CD4-positive, alpha-beta memory T cell (primary cell): ENCODE data around the gene NXT1. TPM values are rescaled to one million over a fixed set of nuclear protein-coding genes. Genes with fewer than 3 reads are reported as not detected.
A peak's percentile ranks its signal among the peaks of the same experiment; 100 is the strongest.
"Not testable (repeated sequence)": the region's sequence is repeated elsewhere in the genome, so short reads cannot be mapped to it uniquely, and the experiment has no call there.

Experiments used
- CTCF ChIA-PET: fragments of 350-600 bp; sonication (Branson Sonifier 250); formaldehyde crosslinking; loops from one replicate; lab custom pipeline; 2021; ENCODE audit warnings: inconsistent platforms; ENCODE audit not compliant: partially characterized antibody; lab: Charles Lee
- POLR2A ChIA-PET: fragments of 350-600 bp; sonication (Branson Sonifier 250); formaldehyde crosslinking; loops from one replicate; lab custom pipeline; 2021; ENCODE audit not compliant: partially characterized antibody; lab: Charles Lee
- DNase-seq, 5 donors: peaks; one replicate each; pipeline versions ENCODE4 v3.0.0 to v3.0.0-alpha.2; 2020 to 2022; ENCODE audit warnings: mixed read lengths in 1 of 5
- H3K27ac ChIP-seq: one replicate; pipeline ENCODE4 v1.7.0; 2013; ENCODE audit warnings: low read depth, low read length
- H3K27me3 ChIP-seq: 2 replicates; pipeline ENCODE4 v1.7.0; 2013; ENCODE audit warnings: mild to moderate bottlenecking, low read length, moderate library complexity; ENCODE audit not compliant: insufficient read depth
- H3K36me3 ChIP-seq: 2 replicates; pipeline ENCODE4 v1.7.0; 2013; ENCODE audit warnings: mild to moderate bottlenecking, low read length, moderate library complexity; ENCODE audit not compliant: insufficient read depth
- H3K4me1 ChIP-seq: 2 replicates; pipeline ENCODE4 v1.7.0; 2013; ENCODE audit warnings: mild to moderate bottlenecking, low read length, moderate library complexity; ENCODE audit not compliant: insufficient read depth
- H3K4me3 ChIP-seq, 2 donors: one replicate each; pipeline ENCODE4 v1.7.0; 2013; ENCODE audit warnings: low read length in 2 of 2, mild to moderate bottlenecking in 1 of 2
- H3K9me3 ChIP-seq, 2 donors: one replicate each; pipeline ENCODE4 v1.7.0; 2013; ENCODE audit warnings: low read length in 2 of 2, control low read depth in 1 of 2; ENCODE audit not compliant: control insufficient read depth in 1 of 2
- H3K27ac Mint-ChIP-seq, 7 donors: one replicate each; pipeline ENCODE4 v1.8.0; 2020 to 2021; ENCODE audit warnings: mixed read lengths in 7 of 7, mild to moderate bottlenecking in 6 of 7, inconsistent platforms in 3 of 7, moderate library complexity in 3 of 7
- H3K27me3 Mint-ChIP-seq, 2 donors: one replicate each; pipeline ENCODE4 v1.8.0; 2020 to 2021; ENCODE audit warnings: mixed read lengths in 2 of 2
- H3K36me3 Mint-ChIP-seq, 2 donors: one replicate each; pipeline ENCODE4 v1.8.0; 2020 to 2021; ENCODE audit warnings: mixed read lengths in 2 of 2, inconsistent platforms in 1 of 2, mild to moderate bottlenecking in 1 of 2
- H3K4me1 Mint-ChIP-seq, 4 donors: one replicate each; pipeline ENCODE4 v1.8.0; 2020 to 2021; ENCODE audit warnings: mixed read lengths in 4 of 4, mild to moderate bottlenecking in 1 of 4
- H3K4me3 Mint-ChIP-seq, 8 donors: one replicate each; pipeline ENCODE4 v1.8.0; 2020 to 2021; ENCODE audit warnings: mixed read lengths in 8 of 8, mild to moderate bottlenecking in 7 of 8, moderate library complexity in 6 of 8, inconsistent platforms in 3 of 8
- H3K9me3 Mint-ChIP-seq, 8 donors: one replicate each; pipeline ENCODE4 v1.8.0; 2020 to 2021; ENCODE audit warnings: mixed read lengths in 8 of 8, mild to moderate bottlenecking in 5 of 8, inconsistent platforms in 3 of 8, moderate library complexity in 1 of 8
- intact Hi-C: fragments of 100-400 bp; cut with micrococcal nuclease; formaldehyde crosslinking; loops from one replicate; pipeline ENCODE4 v1.15.1; 2023
- polyA plus RNA-seq, 2 donors: library from polyadenylated mRNA; unstranded; fragments of 300-500 nt; fragmentation: Illumina TruSeq; gene quantifications; one replicate each; pipeline ENCODE4 v1.2.3, GENCODE V29; 2021
- total RNA-seq, 2 experiments: library from RNA; stranded (reverse); gene quantifications; one replicate each; pipeline ENCODE4 v1.2.3, GENCODE V29; 2021

The NXT1 gene
- total and polyA plus RNA-seq, 4 experiments from 2014 or later, result 21.5 to 102 (median 41.7) TPM

DNA sequence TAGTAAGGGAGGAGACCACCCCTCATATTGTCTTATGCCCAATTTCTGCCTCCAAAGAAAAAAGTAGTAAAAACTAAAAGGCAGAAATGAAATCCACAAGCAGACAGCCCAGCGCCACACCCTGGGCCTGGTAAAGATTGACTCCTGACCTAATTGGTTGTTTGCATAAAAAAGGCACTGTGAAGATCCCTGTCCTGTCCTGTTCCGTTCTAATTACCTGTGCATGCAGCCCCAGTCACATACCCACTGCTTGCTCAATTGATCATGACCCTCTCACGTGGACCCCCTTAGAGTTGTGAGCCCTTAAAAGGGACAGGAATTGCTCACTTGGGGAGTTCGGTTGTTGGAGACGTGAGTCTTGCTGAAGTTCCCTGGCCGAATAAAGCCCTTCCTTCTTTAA, 2.1 kb upstream of the NXT1 start:
- Mint-ChIP-seq H3K4me1 (peaks cover 14 to 38% (median 23%) of the 10 kb centered on the region in 4 donors), H3K27ac (peak overlapping the region; percentile 10 to 100 (median 100)), H3K4me3 (peak overlapping the region in 2 of 8 donors; percentile 26 to 92), H3K36me3 (peaks cover 0 to 15% of the 10 kb centered on the region in 2 donors)
- H3K27me3 ChIP-seq, H3K9me3 ChIP-seq, H3K36me3 ChIP-seq, H3K27me3 Mint-ChIP-seq, DNase-seq, H3K9me3 Mint-ChIP-seq, POLR2A ChIA-PET, H3K4me3 ChIP-seq: not testable (repeated sequence)
- Histone ChIP-seq H3K4me1 (peaks cover 21% of the 10 kb centered on the region), H3K27ac (peak overlapping the region; percentile 100)
- intact Hi-C loops, result loop anchor here (2.0 kb wide), 1 partner anchor 14 kb away; the partner anchor contains the start of gene GZF1
- CTCF ChIA-PET, result interaction anchor here (1.9 to 3.3 kb wide), 6 partner anchors 11 to 259 kb away, joined by 6 to 78 read pairs (median 10); partner anchors contain the start of gene NAPB

DNA sequence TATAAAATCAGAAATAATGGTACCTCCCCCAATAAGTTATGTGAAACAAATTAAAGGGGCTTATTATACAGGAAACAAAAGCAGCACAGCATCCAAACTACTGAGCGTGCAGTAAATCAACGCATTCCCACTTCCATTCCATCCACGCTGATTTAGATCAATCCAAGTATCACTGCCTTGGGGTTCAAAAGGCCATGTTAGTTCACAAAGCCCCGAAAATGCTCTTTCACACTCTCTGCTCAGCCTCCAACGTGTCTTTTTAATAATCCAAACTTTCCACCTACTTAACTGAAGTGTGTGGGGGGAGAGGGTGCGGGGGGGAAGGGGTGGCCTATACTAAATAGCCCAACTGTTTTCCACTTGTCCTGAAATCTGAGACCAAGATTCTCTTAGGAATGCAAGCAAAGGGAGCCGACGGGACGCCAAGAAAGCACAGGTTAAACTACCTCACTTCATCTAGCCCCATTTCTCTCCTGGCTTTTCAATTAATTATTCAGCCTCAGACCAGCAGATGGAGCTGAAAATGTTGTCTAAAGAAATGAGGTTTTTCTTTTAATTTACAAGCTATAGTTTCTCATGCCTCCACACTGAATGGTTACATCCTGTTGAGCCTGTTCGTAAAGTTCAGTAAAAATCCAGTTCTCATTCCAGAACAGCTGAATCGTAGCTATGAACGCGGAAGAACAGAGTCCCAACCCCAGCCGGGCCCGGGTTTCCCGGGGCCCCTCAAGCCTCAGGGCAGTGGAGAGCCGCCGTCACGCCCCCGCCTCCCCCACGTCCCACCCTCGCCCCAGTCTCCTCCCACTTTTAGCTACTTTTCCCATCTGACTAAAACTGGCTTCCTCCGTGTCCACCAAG, 1.0 kb upstream of the NXT1 start:
- peak overlapping the region; percentile 93 to 97 for H3K4me3 ChIP-seq
- ChIA-PET CTCF (interaction anchor here (0.8 to 3.3 kb wide), 20 partner anchors 9 to 658 kb away, joined by 3 to 78 read pairs (median 6); partner anchors contain the start of gene NAPB), POLR2A (interaction anchor here (0.6 to 2.9 kb wide), 9 partner anchors 9 to 1741 kb away, joined by 3 to 128 read pairs (median 4); partner anchors contain the start of genes ACSS1, GZF1 and NAPB)
- H3K27ac Mint-ChIP-seq, result peak overlapping the region; percentile 99 to 100 (median 100)
- H3K9me3 ChIP-seq, result no peaks in the 10 kb centered on the region
- peaks cover 14 to 38% (median 23%) of the 10 kb centered on the region in 4 donors for H3K4me1 Mint-ChIP-seq
- peaks cover 0 to 21% of the 10 kb centered on the region in 2 donors for H3K36me3 Mint-ChIP-seq
- H3K36me3 ChIP-seq, result peaks cover 12% of the 10 kb centered on the region
- peak overlapping the region; percentile 85 to 99 (median 98) for H3K4me3 Mint-ChIP-seq
- no peaks in the 10 kb centered on the region for H3K27me3 ChIP-seq
- H3K4me1 ChIP-seq, result peaks cover 21% of the 10 kb centered on the region
- H3K27me3 Mint-ChIP-seq, result no peaks in the 10 kb centered on the region
- peak in 2 of 5 donors; percentile 82 to 85 for DNase-seq
- H3K27ac ChIP-seq, result peak overlapping the region; percentile 100
- peaks cover 0 to 1% (median 0%) of the 10 kb centered on the region in 8 donors for H3K9me3 Mint-ChIP-seq
- intact Hi-C loops, result loop anchor here (1.0 to 5.0 kb wide), 4 partner anchors 9 to 1643 kb away; partner anchors contain the start of genes APMAP, GZF1 and NAPB

DNA sequence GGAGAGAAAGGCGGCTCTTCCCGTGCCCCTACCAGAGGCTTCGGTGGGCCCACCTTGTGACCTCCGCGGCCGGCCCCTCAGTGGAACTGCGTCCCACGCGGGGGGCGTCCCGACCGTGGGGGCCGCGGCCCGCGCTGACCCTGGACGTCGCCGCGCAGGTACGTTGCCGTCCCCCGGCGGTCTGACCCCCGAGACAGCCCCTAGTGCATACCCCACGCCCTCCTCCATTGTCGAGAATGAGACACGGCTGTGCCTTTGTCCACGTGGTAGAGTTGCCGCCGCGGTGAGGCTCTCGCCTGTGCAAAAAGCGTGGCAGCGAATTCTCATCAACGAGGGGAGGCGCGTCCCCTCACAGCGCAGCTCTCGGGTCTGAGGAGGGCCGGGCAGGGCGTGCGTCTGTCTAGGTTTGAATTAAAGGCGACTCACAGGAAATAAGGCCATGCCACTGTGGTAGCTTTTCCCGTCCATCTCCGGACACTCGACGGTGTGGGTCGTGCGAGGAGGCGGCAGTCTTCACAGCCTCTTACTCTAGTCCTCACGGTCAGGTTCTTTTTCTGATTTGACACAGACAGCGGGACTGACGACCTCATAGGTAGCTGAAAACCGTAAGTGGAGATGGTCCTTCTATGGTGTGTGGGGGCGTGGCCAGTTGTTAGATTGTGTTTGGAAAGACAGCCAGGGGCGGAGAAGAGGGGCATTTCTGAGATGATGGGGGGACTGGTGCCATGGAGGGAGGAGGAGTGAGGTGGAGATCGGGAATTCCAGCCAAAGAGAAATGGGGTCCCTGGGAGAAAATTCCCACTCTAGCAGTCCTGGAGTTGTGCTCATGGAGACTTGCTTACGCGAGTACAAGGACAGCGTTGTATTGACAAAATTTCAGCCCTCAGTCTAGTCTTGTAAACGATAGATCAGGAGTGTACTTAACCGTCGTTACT, 580 bp downstream of the NXT1 start:
- ChIA-PET POLR2A (interaction anchor here (0.7 to 2.9 kb wide), 7 partner anchors 9 to 1794 kb away, joined by 3 to 128 read pairs (median 7); partner anchors contain the start of genes GZF1 and NAPB), CTCF (interaction anchor here (1.7 to 3.3 kb wide), 6 partner anchors 8 to 256 kb away, joined by 10 to 78 read pairs (median 12); partner anchors contain the start of gene NAPB)
- Histone ChIP-seq H3K4me1 (peaks cover 21% of the 10 kb centered on the region), H3K27ac (peak overlapping the region; percentile 100), H3K9me3 (no peaks in the 10 kb centered on the region), H3K27me3 (no peaks in the 10 kb centered on the region), H3K36me3 (peaks cover 19% of the 10 kb centered on the region), H3K4me3 (peak overlapping the region; percentile 68 to 97)
- peaks cover 0 to 1% (median 0%) of the 10 kb centered on the region in 8 donors for H3K9me3 Mint-ChIP-seq
- DNase-seq, result peak; percentile 54 to 84 (median 61)
- H3K4me1 Mint-ChIP-seq, result peaks cover 15 to 38% (median 23%) of the 10 kb centered on the region in 4 donors
- H3K36me3 Mint-ChIP-seq, result peaks cover 0 to 30% of the 10 kb centered on the region in 2 donors
- no peaks in the 10 kb centered on the region for H3K27me3 Mint-ChIP-seq
- intact Hi-C loops, result loop anchor here (1.0 to 5.0 kb wide), 3 partner anchors 7 to 1641 kb away; partner anchors contain the start of genes APMAP and NAPB
- peak overlapping the region; percentile 93 to 100 (median 99) for H3K27ac Mint-ChIP-seq
- H3K4me3 Mint-ChIP-seq, result peak overlapping the region; percentile 85 to 99 (median 98)

DNA sequence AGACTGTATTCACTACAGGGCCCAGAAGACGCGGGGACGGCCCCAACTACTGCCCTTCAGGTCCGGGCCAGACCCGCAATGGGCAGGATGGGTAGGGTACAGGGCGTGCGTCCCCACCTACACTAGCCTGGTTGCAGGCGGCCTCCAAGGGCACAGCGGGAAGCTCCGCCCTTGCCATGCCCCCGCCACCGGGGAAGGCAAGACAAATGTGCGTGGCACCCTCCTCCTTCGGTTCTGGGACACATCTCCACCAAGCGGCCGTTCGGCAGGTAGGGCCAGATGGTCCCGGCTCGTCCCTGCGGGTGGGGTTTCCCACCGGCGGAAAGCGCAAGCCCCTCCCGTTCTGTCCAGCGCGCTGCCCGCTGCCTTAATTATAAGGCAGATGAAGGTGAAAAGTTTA, 5.6 kb downstream of the NXT1 start:
- intact Hi-C loops, result no loop called here

DNA sequence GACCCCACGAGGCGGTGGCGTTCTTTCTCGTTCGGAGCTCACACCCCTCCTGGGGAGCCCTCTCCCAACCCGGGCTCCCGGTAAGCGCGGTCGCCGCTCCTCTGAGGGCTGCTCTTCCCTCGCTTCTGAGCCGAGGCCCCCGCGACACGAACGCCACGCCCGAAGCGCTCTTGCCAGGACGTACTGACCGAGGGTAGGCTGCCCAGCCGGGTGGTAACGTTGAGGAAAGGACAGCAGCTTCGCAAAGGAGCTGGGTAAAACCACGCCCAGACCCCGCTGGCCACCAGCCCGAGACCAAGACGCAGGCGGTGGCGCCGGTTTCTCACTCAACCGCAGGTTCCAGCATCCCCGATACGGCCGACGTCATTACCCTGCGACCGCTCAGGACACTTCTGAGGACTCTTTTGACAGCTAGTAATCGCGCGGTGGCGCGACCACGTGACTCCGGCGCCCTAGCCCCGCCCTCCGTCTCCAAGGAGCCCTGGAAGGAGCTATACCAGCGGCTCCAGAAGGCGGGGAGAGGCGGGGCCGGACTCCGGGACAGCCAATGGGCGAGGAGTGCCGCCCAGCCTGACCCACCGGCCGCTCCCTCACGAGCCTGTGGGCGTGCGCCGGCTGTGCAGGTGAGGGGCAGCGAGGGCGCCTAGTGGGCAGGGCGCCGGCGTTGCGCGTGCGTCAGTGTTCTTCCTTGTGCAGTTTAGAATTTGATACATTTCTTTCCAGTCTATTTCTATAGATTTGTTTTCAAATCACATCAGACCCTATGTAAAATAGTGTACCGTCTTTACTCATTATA, 7.4 kb downstream of the NXT1 start:
- H3K27me3 ChIP-seq, result no peaks in the 10 kb centered on the region
- Mint-ChIP-seq H3K36me3 (peaks cover 0 to 28% of the 10 kb centered on the region in 2 donors), H3K27ac (peak overlapping the region; percentile 97 to 100 (median 99)), H3K4me3 (peak overlapping the region; percentile 92 to 97 (median 96)), H3K27me3 (no peaks in the 10 kb centered on the region), H3K9me3 (peaks cover 0 to 3% (median 0%) of the 10 kb centered on the region in 8 donors), H3K4me1 (peaks cover 8 to 48% (median 19%) of the 10 kb centered on the region in 4 donors)
- ChIA-PET POLR2A (interaction anchor here (1.2 to 4.8 kb wide), 3 partner anchors 7 to 63 kb away, joined by 4 to 128 read pairs (median 48); partner anchors contain the start of genes NAPB and NXT1), CTCF (interaction anchor here (0.9 to 4.9 kb wide), 6 partner anchors 8 to 64 kb away, joined by 3 to 78 read pairs (median 10); partner anchors contain the start of genes NAPB and NXT1)
- peak overlapping the region; percentile 80 to 97 for H3K4me3 ChIP-seq
- DNase-seq, result peak; percentile 99 to 100 (median 99)
- peaks cover 28% of the 10 kb centered on the region for H3K4me1 ChIP-seq
- H3K36me3 ChIP-seq, result peaks cover 19% of the 10 kb centered on the region
- intact Hi-C loops, result loop anchor here (1.0 kb wide), 1 partner anchor 8 kb away; the partner anchor contains the start of gene NXT1
- H3K27ac ChIP-seq, result peak overlapping the region; percentile 95
- H3K9me3 ChIP-seq, result no peaks in the 10 kb centered on the region

More for the DNA sequence above, 5.6 kb downstream of the NXT1 start:
- DNase-seq, result no peak
- Histone ChIP-seq H3K27ac (no peak overlapping the region), H3K27me3 (no peaks in the 10 kb centered on the region), H3K4me3 (no peak overlapping the region), H3K4me1 (peaks cover 33% of the 10 kb centered on the region), H3K9me3 (no peaks in the 10 kb centered on the region), H3K36me3 (peaks cover 19% of the 10 kb centered on the region)
- Mint-ChIP-seq H3K4me1 (peaks cover 13 to 50% (median 28%) of the 10 kb centered on the region in 4 donors), H3K27ac (peak overlapping the region in 2 of 7 donors; percentile 24 to 73), H3K4me3 (peak overlapping the region in 1 of 8 donors; percentile 36), H3K27me3 (no peaks in the 10 kb centered on the region), H3K36me3 (peaks cover 0 to 25% of the 10 kb centered on the region in 2 donors), H3K9me3 (peaks cover 0 to 3% (median 0%) of the 10 kb centered on the region in 8 donors)
- ChIA-PET POLR2A (no interaction called here), CTCF (interaction anchor here (0.5 kb wide), 1 partner anchor 13 kb away, joined by 3 read pairs; no protein-coding TSS in a partner anchor)
